NT2/D1 (cell line): Measurements from ENCODE around the gene ZNF320.

Experiments
- SUZ12 ChIP-seq: IDR thresholded peaks from 2 replicates; pipeline ENCODE4 v1.6.1; 2011; ENCODE audit not compliant: insufficient read length, insufficient read depth; ENCODE audit errors: extremely low read depth
- YY1 ChIP-seq: IDR thresholded peaks from 2 replicates; pipeline ENCODE4 v1.6.1; 2011; ENCODE audit not compliant: insufficient read length, insufficient read depth
- ZNF274 ChIP-seq: IDR thresholded peaks from 2 replicates; pipeline ENCODE4 v1.6.1; 2011; ENCODE audit warnings: mild to moderate bottlenecking, low read depth, low read length

DNA sequence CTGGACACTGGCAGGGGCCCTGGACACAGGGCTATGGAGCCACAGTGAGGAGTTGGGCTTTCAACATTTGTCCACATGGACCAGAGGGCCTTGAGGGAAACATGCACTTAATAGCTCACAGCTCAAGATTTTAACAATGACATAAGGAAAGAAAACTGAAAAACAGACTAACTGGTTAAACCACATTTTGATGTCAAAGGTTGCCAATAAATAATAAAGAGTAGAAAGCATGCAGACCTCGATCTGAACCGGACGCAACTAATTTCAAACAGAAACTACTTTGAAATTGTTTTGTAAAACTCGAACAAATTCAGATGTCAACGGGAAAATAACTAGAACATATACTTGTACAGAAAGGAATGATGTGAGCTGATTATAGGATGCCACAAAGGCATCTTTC, 41.3 kb upstream of the ZNF320 start:
- TF ChIP-seq SUZ12 (no peak), ZNF274 (no peak), YY1 (no peak)
